GM19324 (cell line): ENCODE measurements around the gene OGG1.
A peak's percentile ranks its signal among the peaks of the same experiment; 100 is the strongest.

Experiments
- ATAC-seq: cut with Tn5 transposase; IDR thresholded peaks from one replicate; pipeline ENCODE4 v1.9.1; 2021; ENCODE audit warnings: mild to moderate bottlenecking, moderate library complexity; ENCODE audit not compliant: unreplicated experiment, low FRiP score

Gene OGG1

DNA sequence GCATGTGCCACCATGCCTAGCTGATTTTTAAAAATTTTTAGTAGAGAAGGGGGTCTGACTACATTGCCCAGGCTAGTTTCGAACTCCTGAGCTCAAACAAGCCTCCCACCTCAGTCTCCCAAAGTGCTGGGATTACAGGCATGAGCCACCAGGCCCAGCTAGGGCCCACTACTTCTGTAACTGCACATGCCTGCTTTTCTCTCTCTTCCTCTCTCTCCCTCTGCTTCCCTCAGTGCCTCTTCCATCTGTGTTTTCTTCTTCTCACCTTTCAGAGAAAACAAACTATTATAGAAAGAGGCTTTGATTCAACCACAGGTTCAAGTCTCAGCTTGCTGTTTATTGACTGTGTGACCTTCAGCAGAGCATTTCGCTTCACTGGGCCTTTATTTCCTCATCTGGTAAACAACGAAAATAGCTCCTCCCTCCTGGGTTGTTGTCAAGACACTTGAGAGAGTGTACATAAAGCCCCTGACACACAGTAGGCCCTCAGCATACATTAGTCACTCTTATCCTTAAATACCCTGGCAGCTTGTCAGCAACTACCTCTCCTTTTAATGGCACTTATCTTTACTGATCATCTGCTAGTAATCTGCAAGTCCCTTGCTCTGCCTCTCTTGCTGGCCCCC lies 32.3 kb downstream of the OGG1 start:
- no peak for ATAC-seq

DNA sequence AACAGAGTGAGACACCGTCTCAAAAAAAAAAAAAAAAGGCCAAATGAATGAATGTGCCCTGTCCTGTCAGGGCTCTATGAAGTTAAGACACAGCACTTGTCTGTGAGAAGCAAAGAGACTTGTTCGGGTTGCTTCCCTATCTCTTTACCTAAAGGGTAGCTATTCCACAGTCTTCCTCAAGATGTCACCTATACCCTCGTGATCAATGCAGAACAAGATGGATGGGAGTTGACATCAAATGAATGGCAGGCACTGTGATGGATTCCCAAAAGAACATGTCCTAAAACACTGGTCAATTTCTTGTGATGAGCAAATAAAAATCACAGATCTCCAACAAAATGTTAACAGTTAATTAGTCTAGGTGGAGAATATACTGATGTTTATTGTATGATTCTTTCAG lies 33.0 kb downstream of the OGG1 start:
- ATAC-seq = no peak

DNA sequence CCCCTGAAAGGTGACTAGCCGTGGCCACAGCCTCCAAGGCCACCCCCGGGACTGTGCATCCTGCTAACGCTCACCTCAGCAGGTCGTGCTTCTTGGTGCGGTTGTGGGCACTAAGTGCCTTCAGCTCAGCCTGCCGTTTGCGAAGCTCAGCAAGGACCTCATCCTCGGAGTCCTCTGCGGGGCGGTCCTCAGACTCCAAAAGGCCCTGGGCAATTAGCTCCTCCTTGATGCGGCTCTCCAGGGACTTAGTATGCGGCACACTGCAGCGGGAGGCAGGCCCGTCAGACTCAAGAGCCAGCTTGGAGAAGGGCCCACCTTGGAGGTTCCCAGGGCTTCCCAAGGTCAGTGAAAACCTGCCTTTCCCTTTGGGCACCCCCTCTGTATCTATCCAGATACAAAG lies 34.2 kb downstream of the OGG1 start:
- no peak for ATAC-seq

DNA sequence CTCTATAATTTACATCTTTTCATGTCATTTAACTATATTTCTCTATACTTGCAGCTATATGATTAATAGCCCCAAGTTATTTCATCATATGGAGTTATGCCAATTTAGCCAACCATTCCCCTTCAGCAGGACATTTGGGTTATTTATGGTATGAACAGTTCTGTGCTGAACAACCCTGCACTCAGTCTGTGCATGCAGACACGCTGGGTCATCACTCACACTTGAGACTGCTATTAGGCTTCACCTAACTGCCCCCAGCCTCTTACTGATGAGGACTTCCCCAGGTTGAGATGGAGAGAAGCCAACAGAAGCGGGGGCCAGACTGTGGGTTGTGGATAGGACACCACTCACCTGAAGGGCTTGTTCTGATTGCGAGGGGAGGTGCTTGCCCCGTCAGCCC lies 35.2 kb downstream of the OGG1 start:
- no peak for ATAC-seq

DNA sequence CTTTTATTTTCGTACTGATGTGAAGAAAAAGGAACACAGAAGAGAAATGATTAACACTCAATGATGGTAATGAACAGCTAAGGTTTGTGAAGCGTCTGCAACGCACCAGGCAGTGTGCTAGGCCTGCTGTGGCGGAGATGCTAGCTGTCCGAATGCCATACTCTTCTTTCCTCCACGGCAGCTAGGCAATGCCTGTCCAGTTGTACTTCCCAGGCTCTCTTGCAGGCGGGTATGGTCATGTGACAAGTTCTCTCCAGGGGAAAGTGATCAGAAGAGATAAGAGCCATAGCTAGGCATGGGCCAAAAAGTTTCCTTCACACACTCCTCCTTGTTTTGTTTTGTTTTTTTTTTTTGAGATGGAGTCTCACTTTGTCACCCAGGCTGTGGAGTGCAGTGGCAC lies 35.9 kb downstream of the OGG1 start:
- no peak for ATAC-seq

DNA sequence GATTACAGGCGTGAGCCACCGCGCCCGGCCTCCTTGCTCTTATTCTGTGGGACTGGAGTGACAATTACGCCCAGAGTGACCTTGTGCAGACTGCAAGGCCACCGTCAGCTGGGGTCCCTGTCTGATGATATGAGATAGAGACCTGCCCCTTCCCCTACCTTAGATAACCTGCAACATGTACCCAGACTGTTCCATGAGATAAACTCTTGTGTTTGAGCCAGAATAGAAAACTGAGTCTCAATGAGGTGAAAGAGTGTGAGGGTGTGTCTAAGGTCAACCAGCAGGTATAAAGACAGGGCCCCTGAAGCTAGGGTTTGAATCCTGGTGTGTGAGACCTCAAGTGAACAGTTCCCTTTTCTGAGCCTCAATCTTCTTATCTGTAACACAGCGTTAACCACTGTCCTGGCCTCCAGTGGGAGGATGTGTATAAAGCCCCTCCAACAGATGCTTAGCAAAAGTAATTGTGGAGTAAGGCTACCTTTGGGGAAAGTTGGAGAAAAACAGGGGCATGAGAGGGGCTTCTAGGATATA lies 36.5 kb downstream of the OGG1 start:
- ATAC-seq = no peak

DNA sequence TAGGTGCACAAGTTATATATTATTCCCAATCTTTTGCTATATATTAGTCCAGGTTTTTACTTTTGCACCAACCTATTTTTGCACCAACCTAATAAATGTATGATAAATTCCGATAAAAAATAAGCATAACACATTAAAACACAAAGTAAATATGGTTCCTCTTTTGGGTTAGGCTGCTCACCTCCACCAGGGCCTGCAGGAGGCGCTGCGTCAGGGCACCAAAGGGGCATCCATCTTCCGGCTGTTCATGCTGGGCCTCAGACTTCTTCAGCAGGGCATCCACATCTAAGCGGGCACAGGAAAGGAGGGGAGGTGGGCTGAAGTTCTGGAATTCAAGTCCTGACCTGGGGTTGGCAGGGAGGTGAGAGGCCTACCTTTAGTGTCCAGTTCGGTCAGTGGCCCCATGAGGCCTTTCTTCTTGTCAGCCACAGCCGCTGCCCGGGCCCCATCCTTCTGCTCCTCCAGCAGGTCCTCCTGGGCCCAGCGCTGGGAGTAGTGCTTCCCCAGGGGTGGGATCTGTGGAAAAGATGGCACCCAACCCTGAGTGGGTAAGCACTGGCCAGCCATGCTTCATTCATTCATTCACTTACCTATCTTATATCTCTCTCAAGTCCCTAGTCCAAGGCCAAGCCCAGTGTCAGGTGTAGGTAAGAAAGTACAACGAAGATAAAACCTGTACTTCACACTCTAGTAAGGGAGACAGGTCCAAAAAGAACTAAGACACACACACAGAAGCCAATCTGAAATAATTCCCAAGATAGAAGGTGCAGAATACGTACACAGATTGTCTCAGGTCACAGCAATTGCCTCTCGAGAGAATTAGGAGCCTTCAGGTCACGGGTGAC lies 37.3 kb downstream of the OGG1 start:
- no peak for ATAC-seq

DNA sequence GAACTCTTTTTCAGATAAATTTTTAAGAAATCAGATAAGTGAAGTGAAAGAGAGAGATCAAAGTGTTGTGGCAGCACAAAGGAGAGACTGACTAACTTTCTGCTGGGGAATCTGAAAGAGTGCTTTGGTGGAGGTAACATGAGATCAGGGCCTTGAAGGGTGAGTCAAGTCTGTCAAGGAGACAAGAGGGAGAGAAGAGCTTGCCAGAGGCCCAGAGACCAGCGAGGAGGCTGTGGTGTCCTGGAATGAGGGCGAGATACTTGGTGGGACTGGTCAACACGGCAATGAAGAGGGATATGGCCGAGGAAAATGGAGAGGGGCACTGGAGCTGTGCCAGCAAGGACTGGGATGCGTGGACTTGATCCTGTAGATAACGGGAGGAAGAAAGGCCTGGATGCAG lies 38.0 kb downstream of the OGG1 start:
- no peak for ATAC-seq

DNA sequence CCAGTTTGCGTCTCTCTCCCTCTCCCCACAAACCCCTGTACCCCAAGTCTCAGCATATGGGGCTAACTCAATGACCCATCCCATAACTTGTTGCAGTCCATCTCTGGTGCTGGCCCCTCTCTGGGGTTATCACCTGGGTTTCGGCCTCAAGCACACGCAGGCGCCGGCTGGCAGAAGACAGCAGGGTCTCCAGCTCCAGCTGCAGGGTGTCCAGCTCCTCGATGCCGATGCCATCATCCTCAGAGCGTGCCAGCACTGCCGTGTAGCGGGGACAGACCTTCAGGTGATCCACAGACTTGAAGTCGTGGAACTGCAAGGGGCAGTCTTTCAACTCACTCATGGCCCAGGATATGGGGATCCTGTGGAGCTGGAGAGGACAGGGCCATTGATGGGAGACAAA lies 41.4 kb downstream of the OGG1 start:
- no peak for ATAC-seq

DNA sequence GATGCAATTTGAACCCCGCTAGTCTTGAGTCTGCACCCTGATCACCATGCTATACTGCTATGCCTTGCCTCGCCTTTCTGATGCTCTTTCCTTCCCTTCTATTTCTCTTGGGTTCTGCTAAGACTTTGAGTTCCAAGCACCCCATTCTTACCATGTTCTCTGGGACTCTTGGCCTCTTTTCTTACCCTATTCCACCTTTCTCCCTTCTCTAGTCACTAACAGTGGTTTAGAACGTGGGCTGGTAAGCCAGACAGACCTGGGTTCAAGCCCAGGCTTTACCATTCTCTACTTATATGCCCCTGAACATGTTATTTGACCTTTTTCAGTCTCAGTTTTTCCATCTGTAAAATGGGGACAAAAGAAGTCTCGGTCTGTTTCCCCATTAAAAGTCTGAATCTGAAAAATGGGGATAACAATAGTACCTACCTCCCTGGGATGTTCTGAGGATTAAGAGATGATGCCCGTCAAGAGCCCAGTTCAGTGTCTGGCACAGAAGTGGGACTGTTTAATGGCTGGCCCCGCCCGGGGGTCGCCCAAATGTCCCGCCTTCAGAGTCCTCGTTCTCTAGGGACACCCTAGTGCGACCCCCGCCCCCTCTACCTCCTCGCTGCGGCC lies 42.1 kb downstream of the OGG1 start:
- no peak for ATAC-seq

DNA sequence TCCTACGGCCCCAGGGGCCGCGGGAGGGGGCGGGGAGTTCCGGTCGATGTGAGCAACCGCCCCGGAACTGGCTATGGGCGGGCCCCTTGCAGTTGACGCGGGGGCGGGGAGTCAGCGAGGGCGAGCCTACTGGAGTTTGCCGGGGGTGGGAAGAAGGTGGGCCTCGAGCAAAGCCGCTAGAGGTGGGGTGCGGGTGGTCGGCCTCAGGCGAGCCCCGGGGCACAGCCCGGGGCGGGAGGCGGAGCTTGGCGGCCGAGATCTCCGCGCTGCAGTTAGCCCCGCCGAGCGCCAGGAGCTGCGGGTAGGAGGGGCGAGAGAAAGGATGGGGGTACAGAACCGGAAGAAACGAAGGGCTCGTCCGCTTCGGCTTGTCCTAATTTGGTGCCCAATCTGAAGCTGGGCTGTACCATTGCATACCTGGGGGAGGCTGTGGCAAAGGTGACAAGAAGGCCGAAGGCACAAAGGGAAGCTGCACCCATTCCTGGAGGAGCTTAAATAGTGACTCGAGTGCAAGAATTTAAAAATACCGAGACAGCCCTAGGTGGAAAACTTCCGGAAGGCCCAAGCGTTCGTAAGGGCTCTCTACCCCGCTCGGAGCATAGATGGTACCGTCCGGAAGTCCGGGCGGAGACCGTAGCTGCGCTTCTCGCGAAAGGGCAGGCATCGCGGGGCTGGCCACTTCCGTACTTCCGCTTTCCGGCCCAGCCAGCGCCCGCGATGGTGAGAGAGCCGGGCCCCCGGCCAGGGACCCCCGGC lies 42.8 kb downstream of the OGG1 start, which contains the start of the genes ARPC4 and TADA3:
ARPC4 (plus strand) TSS at position 678 of the 756 bp plus-strand sequence; CDS start at position 718, 40 bp downstream.
TADA3 (minus strand) TSS at position 69 of the 756 bp plus-strand sequence. CDS start 1,007 bp downstream, outside the sequence.
- ATAC-seq = peak; percentile 90

DNA sequence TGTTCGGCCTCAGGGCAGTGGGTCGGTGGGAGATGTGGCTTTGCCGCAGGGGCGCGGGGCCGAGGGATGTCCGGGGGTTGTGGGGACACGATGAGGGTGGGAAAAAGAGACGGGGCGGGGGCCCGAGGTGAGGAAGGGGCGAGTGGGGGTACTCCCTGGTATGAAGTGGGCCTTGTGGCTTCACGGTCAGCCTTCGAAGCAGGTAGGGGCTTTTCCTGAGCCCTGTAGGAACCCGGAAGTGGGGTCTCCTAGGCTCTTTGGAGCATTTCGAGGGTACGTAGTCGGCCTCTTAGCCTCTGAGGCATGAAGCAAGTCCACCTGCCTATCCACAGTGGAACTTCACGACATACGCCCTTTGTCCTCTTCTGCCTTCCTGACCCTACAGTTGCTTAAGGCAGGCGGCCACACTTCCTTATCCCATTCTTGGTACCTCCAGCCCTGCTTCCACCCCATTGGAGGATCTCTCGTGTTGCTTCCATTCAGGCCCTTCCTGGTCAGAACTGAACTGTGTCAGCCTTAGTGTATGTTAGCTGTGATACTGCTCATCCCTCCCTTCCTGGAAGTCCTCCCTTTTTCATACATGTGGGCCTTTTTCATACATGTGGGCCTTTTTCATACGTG lies 43.5 kb downstream of the OGG1 start:
- no peak for ATAC-seq

DNA sequence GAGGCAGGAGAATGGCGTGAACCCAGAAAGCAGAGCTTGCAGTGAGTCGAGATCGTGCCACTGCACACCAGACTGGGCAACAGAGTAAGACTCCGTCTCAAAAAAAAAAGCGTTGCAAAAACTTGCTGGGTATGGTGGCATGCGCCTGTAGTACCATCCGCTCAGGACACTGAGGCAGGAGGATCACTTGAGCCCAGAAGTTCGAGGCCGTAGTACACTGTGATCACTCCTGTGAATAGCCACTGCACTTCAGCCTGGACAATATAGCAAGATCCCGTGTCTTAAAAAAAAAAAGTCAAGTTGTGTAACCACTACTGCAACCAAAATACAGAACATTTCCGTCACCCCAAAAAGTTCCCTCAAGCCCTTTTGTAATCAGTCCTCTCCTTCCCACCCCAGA lies 44.6 kb downstream of the OGG1 start:
- ATAC-seq = no peak

DNA sequence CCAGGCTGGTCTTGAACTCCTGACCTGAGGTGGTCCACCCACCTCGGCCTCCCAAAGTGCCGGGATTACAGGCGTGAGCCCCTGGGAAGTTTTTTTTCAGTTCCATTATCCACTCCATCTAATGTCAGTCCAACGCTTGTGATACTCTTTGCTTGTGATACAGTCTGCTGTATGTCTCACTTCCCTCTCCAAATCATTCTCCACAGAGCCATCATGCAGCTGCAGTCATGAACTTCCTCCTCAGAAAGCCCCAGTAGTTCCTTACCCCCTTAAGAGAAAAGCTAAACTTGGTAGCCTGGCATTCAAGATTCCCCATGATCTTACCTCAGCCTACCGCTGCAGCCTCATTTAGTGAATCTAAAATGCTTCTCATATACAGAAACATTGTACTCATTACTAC lies 45.5 kb downstream of the OGG1 start:
- no peak for ATAC-seq

DNA sequence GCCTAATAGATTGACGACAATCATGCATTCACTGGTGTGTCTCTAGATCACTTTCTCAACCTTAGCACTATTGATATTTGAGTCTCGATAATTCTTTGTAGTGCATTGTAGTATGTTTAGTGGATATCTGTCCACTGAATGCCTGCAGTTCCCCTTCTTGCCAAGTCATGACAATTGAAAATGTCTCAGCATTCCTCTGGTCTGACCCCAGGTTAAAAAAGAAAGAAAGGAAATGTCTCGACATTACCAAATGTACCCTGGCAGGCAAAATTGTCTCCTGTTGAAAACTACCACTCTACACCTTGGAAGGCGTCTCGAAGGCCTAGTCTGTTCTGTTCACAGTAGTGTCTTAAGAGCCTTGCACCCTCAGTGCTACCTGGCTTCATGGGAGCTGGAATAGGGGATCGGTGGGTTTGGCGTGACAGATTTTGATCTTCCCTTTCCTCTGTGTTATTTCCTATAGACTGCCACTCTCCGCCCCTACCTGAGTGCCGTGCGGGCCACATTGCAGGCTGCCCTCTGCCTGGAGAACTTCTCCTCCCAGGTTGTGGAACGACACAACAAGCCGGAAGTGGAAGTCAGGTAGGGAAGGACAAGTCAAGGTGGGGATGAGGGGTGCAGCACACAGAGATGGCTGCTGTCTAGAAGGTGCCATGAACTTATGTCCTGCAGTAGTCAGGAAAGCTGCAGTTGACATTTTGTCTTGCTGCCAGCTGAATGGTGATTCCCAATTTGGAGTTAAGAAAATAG lies 47.6 kb downstream of the OGG1 start:
- ATAC-seq = no peak

DNA sequence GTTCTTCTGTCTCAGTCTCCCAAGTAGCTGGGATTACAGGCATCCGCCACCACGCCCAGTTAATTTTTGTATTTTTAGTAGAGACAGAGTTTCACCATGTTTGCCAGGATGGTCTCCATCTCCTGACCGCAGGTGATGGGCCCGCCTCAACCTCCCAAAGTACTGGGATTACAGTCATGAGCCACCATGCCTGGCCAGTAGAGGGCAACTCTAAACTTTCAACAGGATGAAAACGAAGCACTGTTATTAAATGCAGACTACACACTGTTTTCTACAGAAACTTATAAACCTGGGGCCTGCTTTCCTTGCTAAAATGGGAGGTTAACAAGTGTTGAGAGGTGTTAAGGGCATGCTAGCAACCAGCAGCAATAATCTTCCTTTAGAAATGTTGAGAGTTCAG lies 50.8 kb downstream of the OGG1 start:
- ATAC-seq = no peak

DNA sequence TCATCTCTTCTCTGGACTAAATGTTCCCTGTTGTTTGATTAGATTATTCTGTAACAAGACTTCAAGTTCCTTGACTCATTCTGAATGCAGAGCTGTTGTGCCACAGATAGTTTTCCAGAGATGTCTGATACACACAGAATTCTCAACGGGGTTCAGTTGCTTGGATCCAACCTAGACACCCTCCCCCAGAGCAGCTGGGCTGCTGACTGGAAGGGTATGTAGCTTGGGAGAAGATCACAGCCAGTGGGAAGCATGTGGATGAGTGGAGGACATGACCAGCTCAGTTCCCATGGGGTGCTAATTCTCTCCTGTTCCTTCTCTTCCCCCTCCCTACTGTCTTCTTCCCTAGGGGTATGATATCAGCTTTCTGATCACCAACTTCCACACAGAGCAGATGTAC lies 53.7 kb downstream of the OGG1 start:
- ATAC-seq = no peak

DNA sequence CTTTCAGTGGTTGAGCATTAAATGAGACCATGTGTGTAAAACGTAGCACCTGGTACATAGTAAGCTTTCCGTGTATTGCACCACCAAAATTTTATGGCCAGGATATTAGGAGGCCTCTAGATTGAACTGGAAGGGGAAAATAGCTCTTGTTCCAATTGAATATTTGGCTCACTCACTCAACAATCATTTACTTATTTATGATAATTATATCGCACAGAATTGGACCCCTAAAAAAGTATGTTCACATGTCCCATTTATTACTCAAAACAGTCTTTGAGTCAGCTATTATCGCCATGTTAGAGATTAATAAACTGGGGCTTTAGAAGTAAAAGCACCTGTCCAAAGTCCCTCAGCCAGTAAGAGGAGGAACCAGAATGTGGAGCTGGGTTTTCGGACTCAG lies 55.2 kb downstream of the OGG1 start:
- no peak for ATAC-seq

DNA sequence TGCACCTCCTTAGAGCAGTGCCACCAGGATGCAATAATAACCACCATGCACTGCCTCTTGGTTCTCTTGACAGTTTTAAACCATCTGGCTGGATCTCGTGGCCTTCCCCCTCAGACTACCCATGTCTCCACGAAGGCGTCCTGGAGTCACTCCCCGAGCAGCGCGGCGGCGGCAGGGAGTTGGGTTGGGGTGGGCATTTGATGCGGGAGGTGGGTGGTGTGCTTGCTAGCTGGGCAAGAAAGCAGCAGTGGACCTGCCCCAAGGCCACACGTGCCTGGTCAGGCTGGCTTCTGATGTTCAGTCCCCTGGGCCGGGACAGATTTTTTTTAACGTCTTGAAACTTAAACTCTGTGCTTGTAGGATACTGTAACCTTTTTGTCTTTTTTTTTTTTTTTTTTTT lies 56.4 kb downstream of the OGG1 start:
- no peak for ATAC-seq
